ENCODE data around the gene DLEC1. TPM values are rescaled to one million over a fixed set of nuclear protein-coding genes. Genes with fewer than 3 reads are reported as not detected.

DLEC1 gene
- polyA plus RNA-seq, 2 of the 4 experiments (the other 2 are of a cell fraction), result 0.10 TPM; not detected in 1

GRCh38 chr3:38115645-38116427, 76.8 kb downstream of the DLEC1 start:
- WGBS (ENCODE audit: missing lambda C conversion rate), result 58% methylated on average over 9 of the region's 9 CpGs
- TF ChIP-seq SREBF2 (IDR thresholded peaks at IDR 0.05) (no peak), JUN (IDR thresholded peaks at IDR 0.05) (no peak), EHMT2 (IDR thresholded peaks at IDR 0.05; ENCODE audit: low read depth) (no peak), ZSCAN20 (CRISPR knock-in tag; IDR thresholded peaks at IDR 0.05) (no peak), POLR2AphosphoS2 (conservative IDR thresholded peaks at IDR 0.05; ENCODE audit: low read length) (no peak), PHF8 (IDR thresholded peaks at IDR 0.05; ENCODE audit: borderline replicate concordance, low read depth) (no peak), GATA3 (IDR thresholded peaks at IDR 0.05; ENCODE audit: borderline replicate concordance) (no peak)
- TF ChIP-seq, protein P1, sequence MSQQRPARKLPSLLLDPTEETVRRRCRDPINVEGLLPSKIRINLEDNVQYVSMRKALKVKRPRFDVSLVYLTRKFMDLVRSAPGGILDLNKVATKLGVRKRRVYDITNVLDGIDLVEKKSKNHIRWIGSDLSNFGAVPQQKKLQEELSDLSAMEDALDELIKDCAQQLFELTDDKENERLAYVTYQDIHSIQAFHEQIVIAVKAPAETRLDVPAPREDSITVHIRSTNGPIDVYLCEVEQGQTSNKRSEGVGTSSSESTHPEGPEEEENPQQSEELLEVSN (IDR thresholded peaks at IDR 0.05; ENCODE audit: borderline replicate concordance, low read depth), result no peak
- Histone ChIP-seq H3K27ac (no peak overlapping the region), H3K4me2 (no peak overlapping the region), H3K4me3 (no peak overlapping the region), H3K9me3 (no peaks in the 10 kb centered on the region), H3K4me1 (no peaks in the 10 kb centered on the region)
- CTCF ChIA-PET, result interaction anchor here (1.2 to 3.2 kb wide), 4 partner anchors 15 to 260 kb away, joined by 4 to 15 read pairs (median 4); partner anchors contain the start of gene XYLB
- no peak for DNase-seq (ENCODE audit: low read depth in 1 of 2, low spot score in 1 of 2)
- no peak for ATAC-seq
- POLR2A ChIA-PET, result interaction anchor here (2.6 kb wide), 1 partner anchor 21 kb away, joined by 12 read pairs; the partner anchor contains the start of gene ACAA1
- no peak for FAIRE-seq

DNA sequence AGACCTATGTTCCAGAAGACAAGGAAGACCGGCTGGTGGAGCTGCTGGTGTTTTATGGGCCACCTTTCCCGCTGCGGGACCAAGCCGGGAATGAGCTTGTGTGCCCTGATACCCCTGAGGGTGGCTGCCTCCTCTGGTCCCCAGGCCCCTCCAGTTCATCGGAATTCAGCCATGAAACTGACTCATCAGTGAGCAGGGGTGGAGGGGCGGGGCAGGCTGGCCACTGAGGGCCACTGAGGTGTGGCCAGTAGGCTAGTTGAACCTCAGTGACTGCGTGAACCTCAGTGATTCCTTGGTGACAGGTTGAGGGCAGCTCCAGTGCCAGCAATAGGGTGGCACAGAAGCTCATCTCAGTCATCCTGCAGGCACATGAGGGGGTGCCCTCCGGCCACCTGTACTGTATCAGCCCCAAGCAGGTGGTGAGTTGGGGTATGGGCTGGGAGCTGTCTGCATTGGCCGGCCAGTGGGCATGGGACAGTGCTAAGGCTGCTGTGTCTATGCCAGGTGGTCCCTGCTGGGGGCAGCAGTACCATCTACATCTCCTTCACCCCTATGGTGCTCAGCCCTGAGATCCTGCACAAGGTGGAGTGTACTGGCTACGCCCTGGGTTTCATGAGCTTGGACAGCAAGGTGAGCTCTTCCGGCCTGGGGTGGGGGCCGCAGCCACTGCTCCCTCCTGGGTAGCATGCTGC, 77.6 kb downstream of the DLEC1 start:
- Histone ChIP-seq H3K9me3 (no peaks in the 10 kb centered on the region), H3K4me3 (no peak overlapping the region), H3K27ac (no peak overlapping the region), H3K4me1 (no peaks in the 10 kb centered on the region), H3K4me2 (no peak overlapping the region)
- no peak for FAIRE-seq
- TF ChIP-seq RCOR1 (IDR thresholded peaks at IDR 0.05; ENCODE audit: low read depth, low read length), result no peak
- WGBS (ENCODE audit: missing lambda C conversion rate), result 82% methylated on average over 7 of the region's 12 CpGs
- ChIA-PET POLR2A (interaction anchor here (2.6 kb wide), 1 partner anchor 21 kb away, joined by 12 read pairs; the partner anchor contains the start of gene ACAA1), CTCF (interaction anchor here (0.6 to 3.2 kb wide), 20 partner anchors 8 to 364 kb away, joined by 3 to 17 read pairs (median 4); partner anchors contain the start of genes ACAA1 and XYLB)
- ATAC-seq, result peak in 1 of 2 experiments; percentile 16; a peak in 4 of 6 replicates
- DNase-seq (ENCODE audit: low read depth in 1 of 2, low spot score in 1 of 2), result no peak

- ChIA-PET CTCF (interaction anchor here (0.6 to 3.2 kb wide), 27 partner anchors 9 to 363 kb away, joined by 3 to 17 read pairs (median 3); partner anchors contain the start of genes ACAA1 and XYLB), POLR2A (interaction anchor here (2.6 kb wide), 1 partner anchor 20 kb away, joined by 12 read pairs; the partner anchor contains the start of gene ACAA1)
- DNase-seq (ENCODE audit: low read depth in 1 of 2, low spot score in 1 of 2), result no peak
- 81% methylated on average over 10 of the region's 10 CpGs for WGBS (ENCODE audit: missing lambda C conversion rate)
- peak; percentile 42 to 45; a peak in 5 of 6 replicates for ATAC-seq
- TF ChIP-seq RNF2 (IDR thresholded peaks at IDR 0.05; ENCODE audit: borderline replicate concordance, low read depth), result no peak
- TF ChIP-seq ATOH8 (CRISPR knock-in tag; IDR thresholded peaks at IDR 0.05; ENCODE audit: low read depth), result no peak
- no peak for TF ChIP-seq PHF8 (IDR thresholded peaks at IDR 0.05; ENCODE audit: borderline replicate concordance, low read depth)
- no peak for TF ChIP-seq MAFK (IDR thresholded peaks at IDR 0.05; ENCODE audit: partially characterized antibody)
- TF ChIP-seq RFX5 (IDR thresholded peaks at IDR 0.05), result no peak
- TF ChIP-seq POLR2A (IDR thresholded peaks at IDR 0.05; ENCODE audit: low read length), result no peak
- TF ChIP-seq HOXB13 (CRISPR knock-in tag; IDR thresholded peaks at IDR 0.05; ENCODE audit: low read depth), result no peak
- TF ChIP-seq POLR2AphosphoS2 (conservative IDR thresholded peaks at IDR 0.05; ENCODE audit: low read length), result no peak
- TF ChIP-seq ESRRA (IDR thresholded peaks at IDR 0.05; ENCODE audit: borderline replicate concordance, low read length), result no peak
- no peak for TF ChIP-seq CBX8 (IDR thresholded peaks at IDR 0.05)
- no peak for TF ChIP-seq EHMT2 (IDR thresholded peaks at IDR 0.05; ENCODE audit: low read depth)
- TF ChIP-seq BHLHE40 (IDR thresholded peaks at IDR 0.05; ENCODE audit: low read depth, low read length), result no peak
- no peak for TF ChIP-seq TFCP2L1 (CRISPR knock-in tag; IDR thresholded peaks at IDR 0.05)
- TF ChIP-seq HOXB5 (CRISPR knock-in tag; IDR thresholded peaks at IDR 0.05), result no peak
- TF ChIP-seq, protein P2, sequence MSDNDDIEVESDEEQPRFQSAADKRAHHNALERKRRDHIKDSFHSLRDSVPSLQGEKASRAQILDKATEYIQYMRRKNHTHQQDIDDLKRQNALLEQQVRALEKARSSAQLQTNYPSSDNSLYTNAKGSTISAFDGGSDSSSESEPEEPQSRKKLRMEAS (IDR thresholded peaks at IDR 0.05), result no peak
- TF ChIP-seq ZNF302 (CRISPR knock-in tag; IDR thresholded peaks at IDR 0.05), result no peak
- Histone ChIP-seq H3K4me1 (no peaks in the 10 kb centered on the region), H3K9me3 (no peaks in the 10 kb centered on the region), H3K4me3 (no peak overlapping the region), H3K27ac (no peak overlapping the region), H3K4me2 (no peak overlapping the region)
- no peak for FAIRE-seq
Measured at GRCh38 chr3:38117163-38117716, 78.2 kb downstream of the DLEC1 start.

All from A549 (cell line).